Liver (tissue), 9 donors: ENCODE measurements around the gene CCBE1. TPM values are rescaled to one million over a fixed set of nuclear protein-coding genes. Genes with fewer than 3 reads are reported as not detected.

Experiments
- DNase-seq: peaks from one replicate; pipeline ENCODE4 v3.0.0-alpha.2; 2017; ENCODE audit warnings: low spot score
- H3K27ac ChIP-seq, 2 donors: one replicate each; pipeline ENCODE4 v1.7.0; 2013; ENCODE audit warnings: inconsistent platforms in 2 of 2, low read length in 2 of 2, control low read depth in 1 of 2, low read depth in 1 of 2, mild to moderate bottlenecking in 1 of 2
- H3K27me3 ChIP-seq, 4 donors: one replicate each; pipeline versions ENCODE4 v1.6.1 to v1.7.0; 2013; ENCODE audit warnings: low read length in 3 of 4, inconsistent platforms in 1 of 4, mild to moderate bottlenecking in 1 of 4, moderate library complexity in 1 of 4; ENCODE audit not compliant: control insufficient read depth in 4 of 4, insufficient read depth in 4 of 4
- H3K36me3 ChIP-seq, 4 donors: one replicate each; pipeline versions ENCODE4 v1.6.1 to v1.7.0; 2013; ENCODE audit warnings: low read length in 3 of 4, mild to moderate bottlenecking in 3 of 4, low read depth in 1 of 4, moderate library complexity in 1 of 4; ENCODE audit not compliant: control insufficient read depth in 4 of 4, insufficient read depth in 3 of 4
- H3K4me1 ChIP-seq, 4 donors: one replicate each; pipeline versions ENCODE4 v1.6.1 to v1.7.0; 2013; ENCODE audit warnings: low read length in 3 of 4, mild to moderate bottlenecking in 3 of 4, moderate library complexity in 1 of 4; ENCODE audit not compliant: control insufficient read depth in 4 of 4, insufficient read depth in 4 of 4
- H3K4me3 ChIP-seq, 3 donors: one replicate each; pipeline versions ENCODE4 v1.6.1 to v1.7.0; 2013; ENCODE audit warnings: low read length in 3 of 3, control low read depth in 1 of 3, low read depth in 1 of 3, mild to moderate bottlenecking in 1 of 3
- H3K9ac ChIP-seq, 2 donors: one replicate each; pipeline ENCODE4 v1.7.0; 2013; ENCODE audit warnings: low read length in 2 of 2, mild to moderate bottlenecking in 2 of 2, moderate library complexity in 2 of 2, control low read depth in 1 of 2, low read depth in 1 of 2
- H3K9me3 ChIP-seq, 4 donors: one replicate each; pipeline versions ENCODE4 v1.6.1 to v1.7.0; 2013; ENCODE audit warnings: low read length in 3 of 4; ENCODE audit not compliant: control insufficient read depth in 4 of 4
- CTCF ChIP-seq: fragments of 150-350 bp; IDR thresholded peaks from 2 replicates; pipeline ENCODE4 v1.5.1; 2017; ENCODE audit warnings: improper control_type of control experiment, low read depth, low read length; ENCODE audit not compliant: missing input control
- EGR1 ChIP-seq, 2 donors: IDR thresholded peaks; 2 replicates each; pipeline ENCODE4 v1.6.1; 2016 to 2018; ENCODE audit warnings: antibody characterized with exemption in 2 of 2, low read depth in 2 of 2
- FOXA2 ChIP-seq: IDR thresholded peaks from 2 replicates; pipeline ENCODE4 v1.6.1; 2016; ENCODE audit warnings: antibody characterized with exemption
- HNF4G ChIP-seq: IDR thresholded peaks from 2 replicates; pipeline ENCODE4 v1.6.1; 2016; ENCODE audit warnings: antibody characterized with exemption
- JUND ChIP-seq, 2 donors: IDR thresholded peaks; 2 replicates each; pipeline ENCODE4 v1.6.1; 2016; ENCODE audit warnings: antibody characterized with exemption in 2 of 2
- MAX ChIP-seq: IDR thresholded peaks from 2 replicates; pipeline ENCODE4 v1.6.1; 2016; ENCODE audit warnings: antibody characterized with exemption
- NR2F2 ChIP-seq: IDR thresholded peaks from 2 replicates; pipeline ENCODE4 v1.6.1; 2016; ENCODE audit warnings: antibody characterized with exemption
- RAD21 ChIP-seq, 2 donors: IDR thresholded peaks; 2 replicates each; pipeline ENCODE4 v1.6.1; 2016; ENCODE audit warnings: antibody characterized with exemption in 2 of 2, mild to moderate bottlenecking in 2 of 2
- REST ChIP-seq: IDR thresholded peaks from 2 replicates; pipeline ENCODE4 v1.6.1; 2016; ENCODE audit warnings: antibody characterized with exemption, mild to moderate bottlenecking
- RXRA ChIP-seq, 2 donors: IDR thresholded peaks; 2 replicates each; pipeline ENCODE4 v1.6.1; 2017 to 2018; ENCODE audit warnings: antibody characterized with exemption in 2 of 2, mild to moderate bottlenecking in 1 of 2
- SP1 ChIP-seq: IDR thresholded peaks from 2 replicates; pipeline ENCODE4 v1.6.1; 2018; ENCODE audit warnings: antibody characterized with exemption, mild to moderate bottlenecking
- TAF1 ChIP-seq: conservative IDR thresholded peaks from 2 replicates; pipeline ENCODE4 v1.6.1; 2016; ENCODE audit warnings: antibody characterized with exemption, mild to moderate bottlenecking
- YY1 ChIP-seq: IDR thresholded peaks from 2 replicates; pipeline ENCODE4 v1.6.1; 2016; ENCODE audit warnings: antibody characterized with exemption, mild to moderate bottlenecking
- WGBS: extraction: QIAGEN DNeasy Blood & Tissue Kit; methylation state at CpG from one replicate; pipeline ENCODE4 v1.1.7; 2013; 5-methylcytosine and 5-hydroxymethylcytosine counted together
- polyA plus RNA-seq, 2 donors: library from polyadenylated mRNA; stranded (reverse) in 1 of 2; unstranded in 1 of 2; fragments of 200-250 nt in 1 of 2; fragments of >200 nt in 1 of 2; fragmentation: Nextera tagmentation in 1 of 2; extraction: Ambion mirVana in 1 of 2; gene quantifications; one replicate each; pipeline versions ENCODE4 v1.2.1 to v1.2.3, GENCODE V29; 2013 to 2015
- total RNA-seq, 2 donors: library from RNA; depleted of rRNA; stranded (reverse); fragments of >200 nt; gene quantifications; one replicate each; pipeline ENCODE4 v1.2.3, GENCODE V29; 2014
- TF ChIP-seq, protein P1 (sequence below): IDR thresholded peaks from 2 replicates; pipeline ENCODE4 v1.6.1; 2016; ENCODE audit warnings: antibody characterized with exemption
- TF ChIP-seq, protein P2 (sequence below): IDR thresholded peaks from 2 replicates; pipeline ENCODE4 v1.6.1; 2016; ENCODE audit warnings: antibody characterized with exemption
- donor health status: healthy.
- donor health status: healthy.
- donor health status: healthy.
- donor health status: healthy.
- donor health status: healthy.

CCBE1 gene
- total and polyA plus RNA-seq, 4 donors: 1.8 to 2.6 (median 2.2) TPM

DNA sequence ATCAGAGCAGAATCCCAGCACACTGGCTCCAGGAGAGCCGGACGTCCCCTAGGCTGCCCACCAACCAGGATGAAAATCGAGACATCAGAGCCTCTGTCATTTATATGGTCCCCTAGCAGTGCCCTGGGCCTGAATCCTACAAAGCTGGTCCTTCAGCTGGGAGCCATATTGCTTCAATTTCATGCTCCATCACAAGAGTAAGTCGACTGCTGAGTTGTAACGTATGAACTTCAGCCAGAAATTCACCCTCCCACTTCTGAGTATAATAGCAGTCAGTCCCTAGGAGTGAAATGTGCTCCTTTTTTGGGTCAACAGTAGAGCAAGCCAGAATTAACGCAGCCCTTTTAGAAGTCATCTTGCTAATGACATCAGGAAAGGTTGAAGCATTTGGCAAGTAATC is 126.4 kb downstream of the CCBE1 start:
- Histone ChIP-seq H3K9ac (no peak overlapping the region), H3K27ac (peak overlapping the region; percentile 11 to 47), H3K27me3 (no peaks in the 10 kb centered on the region), H3K4me1 (no peaks in the 10 kb centered on the region), H3K4me3 (no peak overlapping the region), H3K9me3 (no peaks in the 10 kb centered on the region), H3K36me3 (no peaks in the 10 kb centered on the region)
- no peak for DNase-seq
- WGBS: 67% methylated on average over 6 of the region's 6 CpGs
- TF ChIP-seq, protein P1, sequence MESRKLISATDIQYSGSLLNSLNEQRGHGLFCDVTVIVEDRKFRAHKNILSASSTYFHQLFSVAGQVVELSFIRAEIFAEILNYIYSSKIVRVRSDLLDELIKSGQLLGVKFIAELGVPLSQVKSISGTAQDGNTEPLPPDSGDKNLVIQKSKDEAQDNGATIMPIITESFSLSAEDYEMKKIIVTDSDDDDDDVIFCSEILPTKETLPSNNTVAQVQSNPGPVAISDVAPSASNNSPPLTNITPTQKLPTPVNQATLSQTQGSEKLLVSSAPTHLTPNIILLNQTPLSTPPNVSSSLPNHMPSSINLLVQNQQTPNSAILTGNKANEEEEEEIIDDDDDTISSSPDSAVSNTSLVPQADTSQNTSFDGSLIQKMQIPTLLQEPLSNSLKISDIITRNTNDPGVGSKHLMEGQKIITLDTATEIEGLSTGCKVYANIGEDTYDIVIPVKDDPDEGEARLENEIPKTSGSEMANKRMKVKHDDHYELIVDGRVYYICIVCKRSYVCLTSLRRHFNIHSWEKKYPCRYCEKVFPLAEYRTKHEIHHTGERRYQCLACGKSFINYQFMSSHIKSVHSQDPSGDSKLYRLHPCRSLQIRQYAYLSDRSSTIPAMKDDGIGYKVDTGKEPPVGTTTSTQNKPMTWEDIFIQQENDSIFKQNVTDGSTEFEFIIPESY: no peak
- TF ChIP-seq TAF1: no peak
- no peak for TF ChIP-seq FOXA2
- no peak for TF ChIP-seq HNF4G
- TF ChIP-seq JUND (IDR thresholded peaks at IDR 0.05): no peak
- no peak for TF ChIP-seq YY1
- no peak for TF ChIP-seq RAD21 (IDR thresholded peaks at IDR 0.05)

DNA sequence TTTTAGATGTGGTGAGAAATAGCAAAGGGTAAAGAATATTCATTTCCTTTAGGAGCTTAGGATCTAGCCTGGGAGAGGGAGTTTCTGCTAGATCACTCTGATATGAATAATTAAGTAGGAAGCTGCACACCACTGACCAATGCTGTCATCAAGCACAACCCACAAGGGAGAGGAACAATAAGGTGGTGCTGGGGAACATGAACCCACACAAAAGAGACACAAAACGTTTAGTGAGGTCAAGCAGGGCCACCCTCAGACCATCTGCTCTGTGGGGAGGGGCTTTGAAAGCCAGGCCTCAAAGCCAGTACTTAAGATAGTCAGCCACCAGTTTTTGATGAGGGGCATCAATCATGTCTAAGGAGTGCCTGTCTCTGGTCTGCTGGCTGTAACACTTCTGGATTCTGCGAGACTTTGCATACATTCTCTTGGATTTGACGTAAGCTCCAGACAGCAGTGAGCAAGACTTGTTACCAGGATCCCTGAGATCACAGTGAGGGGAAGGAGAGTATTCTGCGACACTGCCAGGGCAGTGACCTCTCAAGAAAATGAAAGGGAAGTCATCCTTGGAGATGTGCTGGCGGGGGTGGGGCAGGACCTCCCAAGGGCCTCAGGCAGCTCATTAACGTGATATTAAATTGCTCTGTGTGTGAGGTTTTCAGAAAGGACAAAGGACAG is 127.0 kb downstream of the CCBE1 start:
- no peak for DNase-seq
- 58% methylated on average over 6 of the region's 6 CpGs for WGBS
- Histone ChIP-seq H3K9ac (no peak overlapping the region), H3K27me3 (no peaks in the 10 kb centered on the region), H3K9me3 (no peaks in the 10 kb centered on the region), H3K36me3 (no peaks in the 10 kb centered on the region), H3K27ac (peak overlapping the region; percentile 42 to 50), H3K4me1 (no peaks in the 10 kb centered on the region), H3K4me3 (no peak overlapping the region)
- TF ChIP-seq, protein P2, sequence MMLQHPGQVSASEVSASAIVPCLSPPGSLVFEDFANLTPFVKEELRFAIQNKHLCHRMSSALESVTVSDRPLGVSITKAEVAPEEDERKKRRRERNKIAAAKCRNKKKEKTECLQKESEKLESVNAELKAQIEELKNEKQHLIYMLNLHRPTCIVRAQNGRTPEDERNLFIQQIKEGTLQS: no peak
- TF ChIP-seq JUND (IDR thresholded peaks at IDR 0.05) (no peak), REST (no peak), RAD21 (IDR thresholded peaks at IDR 0.05) (no peak), RXRA (IDR thresholded peaks at IDR 0.05) (peak in 1 of 2 donors; percentile 41), FOXA2 (no peak)

DNA sequence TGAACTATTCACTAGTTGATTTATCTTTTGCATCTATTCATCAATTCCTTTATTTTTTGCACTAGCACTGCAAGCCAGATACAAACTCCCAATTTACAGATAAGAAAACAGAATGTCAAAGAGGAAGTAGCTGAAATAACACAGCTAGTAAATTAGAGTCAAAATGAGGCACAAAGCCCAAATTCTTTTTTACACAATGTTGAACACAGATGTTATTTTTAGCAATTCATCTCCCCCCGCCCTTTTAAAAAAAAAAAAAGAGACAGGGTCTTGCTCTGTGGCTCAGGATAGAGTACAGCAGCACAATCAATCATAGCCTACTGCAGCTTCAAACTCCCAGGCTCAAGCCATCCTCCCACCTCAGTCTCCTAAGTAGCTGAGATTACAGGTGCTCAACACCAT is 127.8 kb downstream of the CCBE1 start:
- H3K27me3 ChIP-seq: no peaks in the 10 kb centered on the region
- peak overlapping the region; percentile 42 to 50 for H3K27ac ChIP-seq
- no peak for DNase-seq
- H3K9me3 ChIP-seq: no peaks in the 10 kb centered on the region
- H3K4me3 ChIP-seq: no peak overlapping the region
- WGBS: 45% methylated on average over 1 of the region's 1 CpG
- TF ChIP-seq CTCF: no peak
- no peak for TF ChIP-seq JUND (IDR thresholded peaks at IDR 0.05)
- TF ChIP-seq YY1: no peak
- no peak for TF ChIP-seq NR2F2
- TF ChIP-seq, protein P2: no peak
- no peak for TF ChIP-seq MAX
- TF ChIP-seq REST: no peak
- TF ChIP-seq SP1: no peak
- no peak for TF ChIP-seq TAF1
- no peak for TF ChIP-seq EGR1 (IDR thresholded peaks at IDR 0.05; ENCODE audit: low read depth in 2 of 2)
- no peaks in the 10 kb centered on the region for H3K4me1 ChIP-seq
- no peaks in the 10 kb centered on the region for H3K36me3 ChIP-seq
- H3K9ac ChIP-seq: no peak overlapping the region
